Activated gamma-delta T cell (primary cell): ENCODE measurements around the gene REEP6.
"Not testable (repeated sequence)": the region's sequence is repeated elsewhere in the genome, so short reads cannot be mapped to it uniquely, and the experiment has no call there.

ENCODE experiments used
- DNase-seq: peaks from one replicate; lab custom pipeline; 2025; lab: John Stamatoyannopoulos, UW

The REEP6 gene

DNA sequence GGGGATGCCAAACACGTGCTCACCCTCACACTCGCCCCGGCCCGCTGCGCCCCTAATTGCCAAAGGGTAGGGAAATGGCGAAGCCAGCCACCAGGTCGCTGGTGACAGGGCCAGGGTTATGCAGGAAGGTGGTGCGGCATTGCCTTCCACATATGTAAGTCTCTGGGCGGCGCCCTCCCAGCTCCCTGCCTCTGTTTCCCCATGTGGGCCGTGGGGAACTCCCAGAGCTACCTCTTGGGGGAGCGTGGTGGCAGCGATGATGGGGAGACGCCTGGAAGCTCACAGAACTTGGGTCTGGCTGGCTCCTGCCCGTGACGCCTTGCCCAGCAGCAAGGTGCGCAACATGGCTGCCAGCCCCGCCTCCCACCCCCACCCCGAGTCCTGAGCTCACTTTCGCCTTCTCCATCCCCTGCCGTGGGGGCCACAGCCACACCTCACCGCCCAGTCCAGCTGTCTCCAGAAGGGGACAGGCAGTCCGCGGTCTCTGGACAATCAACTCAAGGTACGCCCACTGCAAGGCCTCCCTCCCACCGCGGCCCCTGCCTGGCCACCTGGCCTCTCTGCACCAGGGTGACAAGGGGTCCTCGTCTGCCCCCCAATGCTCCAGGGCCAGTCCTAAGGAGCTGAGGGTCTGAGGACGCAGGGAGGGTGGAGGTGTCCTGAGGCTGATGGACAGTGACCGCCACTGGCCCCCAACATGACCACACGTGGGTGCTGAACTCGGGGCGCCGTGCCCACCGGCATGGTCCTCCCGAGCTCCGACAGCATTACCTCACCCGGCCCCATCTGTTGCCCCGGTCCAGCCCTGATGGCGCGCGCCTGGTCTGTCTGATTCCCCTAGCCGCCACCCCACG lies 18.5 kb upstream of the REEP6 start:
- DNase-seq: no peak

DNA sequence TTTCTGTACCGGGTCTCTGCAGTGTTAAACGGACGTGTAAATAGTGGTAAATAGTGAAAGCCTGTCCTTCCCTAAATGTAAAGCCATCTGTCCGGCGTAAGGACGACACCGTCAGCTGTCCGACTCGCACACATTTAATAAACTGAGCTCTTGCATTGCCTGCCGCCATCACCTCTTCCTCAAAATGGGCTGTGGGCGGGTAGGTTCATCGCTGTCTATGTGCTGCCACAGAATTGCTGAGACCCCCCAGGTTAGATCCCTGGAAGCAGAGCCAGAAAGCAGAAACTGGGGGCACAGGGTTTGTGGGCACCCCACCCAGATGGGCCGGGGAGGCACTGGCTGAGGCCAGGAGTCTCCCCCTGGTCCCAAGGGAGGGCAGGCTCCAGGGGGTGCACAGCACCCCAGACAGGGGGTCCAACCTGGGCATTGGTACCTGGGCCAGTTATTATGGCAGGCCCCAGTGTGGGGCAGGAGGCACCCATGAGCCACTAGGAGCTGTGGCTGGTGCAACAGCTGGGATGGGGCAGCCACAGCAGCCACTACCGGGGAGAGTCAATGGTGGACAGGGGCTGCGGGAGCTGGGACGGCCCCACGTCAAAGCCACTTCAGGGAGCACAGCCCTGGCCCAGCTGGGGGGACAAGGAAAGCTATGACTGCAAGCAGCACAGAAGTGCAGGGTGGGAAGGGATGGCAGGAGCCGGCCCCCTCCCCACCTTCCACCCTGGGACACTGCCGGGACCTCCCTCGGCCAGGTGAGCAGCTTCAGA lies 17.7 kb upstream of the REEP6 start:
- no peak for DNase-seq

DNA sequence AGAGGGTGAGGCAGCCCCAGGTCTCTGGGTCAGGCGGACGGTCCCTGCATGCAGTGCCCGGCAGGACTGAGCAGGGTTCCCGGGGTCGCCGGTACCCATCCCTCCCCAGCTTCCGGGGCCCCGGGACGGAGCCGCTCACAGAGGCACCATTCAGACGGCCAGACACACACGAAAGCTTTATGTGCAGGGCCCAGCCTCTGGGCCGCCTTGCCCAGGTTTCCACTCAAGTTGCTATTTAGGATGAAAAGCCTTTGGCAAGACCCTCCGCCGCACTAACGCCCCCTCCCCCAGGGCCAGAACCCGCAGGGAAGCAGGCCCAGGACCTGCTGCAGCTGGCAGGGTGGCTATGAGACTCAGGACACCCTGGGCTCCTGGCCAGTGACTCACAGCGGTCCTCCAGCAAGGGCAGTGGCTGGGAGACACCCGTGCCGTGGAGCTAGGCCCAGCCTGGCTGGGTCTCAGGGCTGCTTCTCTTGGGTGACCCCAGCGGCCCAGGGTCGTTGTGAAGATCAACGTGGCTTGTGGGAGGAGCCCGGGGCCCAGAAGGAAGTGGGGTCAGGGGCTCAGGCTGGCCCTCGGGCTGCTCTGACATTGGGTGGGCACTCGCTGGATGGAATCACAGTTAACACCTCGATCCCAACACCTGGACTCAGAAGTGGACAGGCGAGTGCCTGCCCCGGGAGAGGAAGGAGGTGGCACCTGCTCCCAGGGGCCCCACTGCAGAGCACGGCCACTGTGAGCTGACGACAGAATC lies 16.8 kb upstream of the REEP6 start:
- no peak for DNase-seq

DNA sequence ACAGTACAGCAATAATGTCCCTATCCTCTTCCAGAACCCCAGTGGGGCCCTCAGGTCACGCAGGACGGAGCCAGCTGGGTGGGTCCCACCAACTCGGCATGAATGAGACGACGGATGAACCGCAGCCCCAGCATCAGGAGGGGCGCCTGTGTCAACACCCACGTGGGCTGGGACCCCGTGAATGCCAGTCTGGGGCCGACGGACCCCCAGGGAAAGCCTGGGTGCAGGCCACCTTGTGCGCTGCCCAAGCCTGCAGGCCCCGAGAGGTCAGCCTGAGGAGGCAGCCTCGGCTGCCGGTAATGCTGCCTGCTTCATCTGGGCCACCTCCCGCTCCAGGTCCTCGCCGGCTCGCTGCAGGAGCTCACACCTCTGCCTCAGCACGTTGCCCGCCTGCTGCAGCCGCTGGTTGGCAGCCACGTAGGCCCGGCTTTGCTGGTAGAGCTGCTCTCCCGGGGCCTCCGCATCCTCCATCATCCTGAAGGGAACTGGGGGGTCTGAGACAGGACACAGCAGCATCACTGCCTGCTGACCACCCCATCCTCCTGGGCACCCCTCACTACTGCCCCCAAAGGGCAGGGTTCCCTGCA lies 16.1 kb upstream of the REEP6 start:
- no peak for DNase-seq

DNA sequence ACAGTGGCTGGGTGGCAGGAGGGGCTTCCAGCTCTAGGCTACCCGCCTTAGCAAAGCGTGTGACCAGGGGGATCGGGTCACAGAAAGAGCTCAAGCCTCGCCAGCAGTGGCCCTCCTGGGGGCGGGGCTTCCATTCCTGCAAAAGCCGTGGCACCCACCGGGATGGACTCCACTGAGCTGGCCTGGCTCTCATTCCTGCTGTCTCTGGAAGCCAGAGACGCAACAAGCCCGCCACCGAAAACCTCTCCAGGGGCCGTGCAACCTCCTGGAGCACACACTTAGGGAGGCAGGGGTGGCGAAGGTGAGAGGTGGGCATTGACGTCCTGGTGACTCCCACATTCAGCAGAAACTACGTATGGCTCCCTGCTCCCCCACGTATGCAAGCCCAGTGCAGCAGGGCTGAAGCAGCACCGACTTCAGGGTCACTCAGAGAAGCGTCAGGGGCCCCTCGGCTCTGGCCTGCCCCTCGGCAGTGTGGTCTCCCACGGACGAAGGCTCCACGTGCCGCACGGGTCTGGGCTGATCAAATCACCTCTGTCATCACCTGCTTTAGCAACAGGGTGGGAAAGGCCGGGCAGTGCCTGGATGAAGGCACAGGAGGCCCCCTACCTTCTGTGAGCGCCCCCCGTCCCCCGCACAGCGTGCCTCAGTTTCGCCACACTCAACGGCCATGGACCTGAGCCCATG lies 15.1 kb upstream of the REEP6 start:
- no peak for DNase-seq

DNA sequence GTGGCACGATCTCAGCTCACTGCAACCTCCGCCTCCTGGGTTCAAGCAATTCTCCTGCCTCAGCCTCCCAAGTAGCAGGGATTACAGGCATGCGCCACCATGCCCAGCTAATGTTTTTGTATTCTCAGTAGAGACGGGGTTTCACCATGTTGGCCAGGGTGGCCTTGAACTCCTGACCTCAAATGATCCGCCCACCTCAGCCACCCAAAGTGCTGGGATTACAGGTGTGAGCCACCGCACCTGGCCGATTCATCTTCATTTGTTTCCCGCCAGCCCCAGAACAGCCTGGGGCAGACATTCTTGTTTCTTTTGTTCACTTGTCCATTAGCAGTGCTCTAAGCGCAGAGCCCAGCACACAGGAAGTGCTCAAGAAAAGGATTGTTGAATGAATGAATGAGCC lies 13.9 kb upstream of the REEP6 start:
- not testable (repeated sequence) for DNase-seq

DNA sequence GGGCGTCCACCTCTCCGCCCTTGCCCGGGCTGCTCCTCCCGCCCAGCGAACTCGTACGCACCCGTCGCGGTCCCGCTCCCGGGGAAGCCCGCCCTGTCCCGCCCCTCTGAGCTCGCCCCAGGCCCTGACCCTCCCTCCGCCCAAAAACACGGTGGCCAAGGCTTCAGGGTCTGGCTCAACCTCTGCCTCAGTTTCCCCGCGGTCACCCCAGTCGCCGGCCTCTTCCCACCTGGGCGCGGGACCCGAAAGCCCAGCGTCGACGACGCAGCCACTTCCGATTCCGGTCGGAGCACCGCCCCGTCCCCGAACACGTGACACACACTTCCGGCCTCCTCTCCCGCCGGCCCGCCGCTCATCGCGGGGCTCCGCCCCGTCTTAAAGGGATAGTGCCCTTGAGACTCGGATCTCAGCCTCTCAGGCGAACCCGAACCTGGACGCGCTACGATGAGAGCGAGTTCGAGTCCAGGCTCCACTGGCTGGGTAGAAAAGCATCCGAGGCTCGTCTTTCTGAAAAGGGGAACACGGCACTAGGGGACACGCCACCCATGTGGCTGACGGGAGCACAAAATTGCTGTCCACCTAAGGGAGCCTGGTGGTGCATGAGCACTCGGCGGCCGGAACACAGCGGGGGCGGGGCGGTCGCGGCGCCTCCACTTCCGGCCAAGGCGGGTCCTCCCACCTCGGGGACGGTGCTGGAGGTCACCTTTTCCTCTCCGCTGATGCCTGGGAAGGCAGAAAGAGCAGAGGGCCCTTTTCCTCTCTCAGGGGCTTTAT lies 11.9 kb upstream of the REEP6 start, which contains the start of gene C19orf25:
Gene C19orf25, minus strand, starts transcription at position 282 of the 774 bp plus-strand sequence. CDS start 312 bp downstream, outside the sequence.
- DNase-seq: peak; percentile 79

DNA sequence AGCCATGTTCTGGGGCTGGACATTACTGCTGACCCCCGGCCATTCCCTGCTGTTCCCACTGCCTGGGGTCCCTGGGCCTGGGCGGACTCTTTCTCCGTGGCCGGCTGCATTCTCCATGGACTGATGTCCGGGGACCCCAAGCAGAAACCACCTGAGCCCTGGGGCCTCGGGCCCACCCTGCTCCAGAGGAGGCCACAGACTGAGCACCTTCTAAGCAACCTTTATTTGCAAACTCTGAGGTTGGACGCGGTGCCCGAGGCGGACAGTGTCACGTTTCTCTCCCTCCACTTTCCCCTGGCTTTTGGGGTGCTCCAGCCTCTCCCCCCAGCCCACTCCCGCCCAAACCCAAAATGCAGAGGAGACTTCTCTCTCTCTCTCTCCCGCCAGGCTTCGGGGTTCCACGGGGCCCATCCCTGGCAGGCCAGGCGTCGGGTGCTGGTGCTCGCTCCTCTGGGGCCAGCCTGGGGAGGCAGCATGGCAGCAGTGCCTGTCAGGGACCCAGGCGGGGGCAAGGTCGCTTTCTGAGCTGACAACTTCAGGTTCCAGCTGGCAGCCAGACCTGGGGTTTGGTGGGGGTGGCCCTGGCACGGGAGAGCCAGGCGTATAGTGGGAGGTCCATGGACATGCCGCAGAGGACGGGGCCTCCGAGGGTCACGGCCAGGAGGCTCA lies 9.6 kb upstream of the REEP6 start:
- no peak for DNase-seq

DNA sequence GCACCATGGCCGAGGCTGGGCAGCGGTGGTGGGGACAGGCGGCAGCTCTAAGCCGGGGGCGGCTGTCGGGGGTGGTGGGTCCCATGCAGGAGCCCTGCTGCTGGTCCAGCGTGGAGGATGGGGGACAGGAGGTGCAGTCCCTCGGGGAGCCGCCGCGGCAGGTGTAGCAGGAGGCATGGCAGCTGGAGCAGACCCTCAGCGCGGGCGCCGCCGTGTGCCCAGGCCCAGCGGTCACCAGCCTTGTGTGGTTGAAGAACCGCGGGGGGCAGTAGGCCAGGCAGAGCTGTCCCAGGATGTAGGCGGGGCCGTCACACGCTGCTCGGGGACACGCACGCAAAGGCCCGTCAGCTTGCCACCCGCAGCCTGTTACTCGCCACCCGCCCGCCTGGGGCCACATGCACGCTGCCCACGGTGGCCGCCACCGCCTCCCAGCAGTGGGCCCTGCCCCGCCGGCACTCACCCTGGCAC lies 9.1 kb upstream of the REEP6 start:
- no peak for DNase-seq

DNA sequence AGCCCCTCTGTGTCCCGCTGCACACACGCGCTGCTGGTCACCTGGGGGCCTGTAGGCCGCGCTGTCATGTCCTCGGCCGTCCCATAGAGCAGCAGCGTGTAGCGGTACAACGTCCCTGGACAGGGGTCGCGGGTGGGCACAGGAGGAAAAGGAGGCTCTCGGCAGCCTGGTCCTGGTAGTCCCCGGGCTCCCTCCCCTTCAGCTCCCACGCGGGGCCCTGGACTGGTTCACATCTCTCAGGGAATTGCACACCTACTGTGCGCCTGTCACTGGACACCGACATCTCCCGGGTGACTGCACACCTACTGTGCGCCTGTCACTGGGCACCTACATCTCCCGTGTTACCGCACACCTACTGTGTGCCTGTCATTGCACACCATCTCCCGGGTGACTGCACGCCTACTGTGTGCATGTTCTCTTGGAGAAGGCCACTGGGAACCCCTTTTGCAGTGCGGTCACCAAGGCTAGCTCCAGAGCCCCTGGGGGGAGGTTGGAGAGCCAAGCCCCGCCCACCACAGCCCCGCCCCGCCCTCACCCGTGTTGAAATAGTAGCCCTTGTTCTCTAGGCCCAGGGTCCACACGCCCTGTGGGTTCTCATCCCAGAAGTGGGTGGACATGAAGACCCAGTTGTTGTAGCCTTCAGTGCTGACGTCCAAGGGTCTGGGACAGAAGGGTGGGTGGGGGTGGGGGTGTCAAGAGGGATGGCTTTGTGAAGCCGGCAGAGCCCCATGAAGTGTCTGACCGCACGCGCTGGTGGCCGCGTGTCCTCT lies 8.4 kb upstream of the REEP6 start:
- no peak for DNase-seq

DNA sequence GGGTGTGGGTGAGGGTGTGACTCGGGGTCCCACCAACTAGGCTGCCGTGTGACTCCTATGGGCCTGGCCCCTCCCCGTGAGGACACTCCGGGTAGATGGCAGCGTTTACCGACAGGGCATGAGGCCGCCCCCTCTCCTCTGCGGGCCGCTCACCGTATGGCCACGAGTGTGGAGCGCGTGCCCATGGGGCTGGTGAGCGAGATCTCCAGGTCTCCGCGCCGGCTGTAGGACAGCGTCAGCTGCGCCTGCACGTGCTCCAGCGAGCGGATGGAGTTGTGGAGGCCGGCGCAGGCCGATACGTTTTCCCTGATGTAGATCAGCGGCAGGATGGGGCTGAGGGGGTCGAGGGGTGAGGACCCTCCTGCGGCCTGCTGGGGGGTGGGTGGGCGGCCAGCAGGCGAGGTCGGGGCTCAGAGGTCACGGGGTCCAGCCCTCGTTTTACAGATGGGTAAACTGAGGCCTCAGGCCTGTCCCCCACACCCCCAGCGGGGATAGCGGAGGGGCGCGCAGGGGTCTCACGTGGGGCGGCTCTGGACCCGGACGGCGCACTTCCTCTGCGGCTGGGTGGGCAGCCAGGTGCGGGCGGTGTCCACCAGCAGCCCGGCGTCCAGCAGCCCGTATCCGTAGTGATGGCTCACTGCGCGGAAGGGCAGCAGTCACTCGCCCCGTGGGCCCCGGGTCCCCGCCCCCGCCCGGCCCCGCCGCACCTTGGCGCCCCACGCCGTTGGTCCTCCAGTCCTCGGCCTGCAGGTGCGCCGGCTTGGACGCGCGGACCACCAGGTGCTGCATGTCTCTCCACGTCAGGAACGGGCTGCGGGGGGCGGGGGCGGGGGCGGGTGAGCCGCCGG lies 7.6 kb upstream of the REEP6 start:
- no peak for DNase-seq

DNA sequence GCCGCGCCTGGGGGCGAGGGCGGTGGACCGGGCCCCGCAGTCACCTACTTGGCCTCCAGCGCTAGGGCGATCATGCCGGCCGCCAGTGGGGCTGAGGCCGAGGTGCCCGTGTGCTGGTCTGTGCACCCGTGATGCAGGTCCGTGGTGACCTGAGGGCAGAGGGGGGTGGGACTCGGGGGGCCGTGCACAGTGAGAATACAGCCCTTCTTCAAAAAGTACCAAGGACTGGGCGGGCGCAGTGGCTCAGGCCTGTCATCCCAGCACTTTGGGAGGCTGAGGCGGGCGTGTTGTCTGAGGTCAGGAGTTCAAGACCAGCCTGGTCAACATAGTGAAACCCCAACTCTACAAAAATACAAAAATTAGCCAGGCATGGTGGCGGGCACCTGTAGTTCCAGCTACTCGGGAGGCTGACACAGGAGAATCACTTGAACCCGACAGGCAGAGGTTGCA lies 7.0 kb upstream of the REEP6 start:
- DNase-seq: no peak

DNA sequence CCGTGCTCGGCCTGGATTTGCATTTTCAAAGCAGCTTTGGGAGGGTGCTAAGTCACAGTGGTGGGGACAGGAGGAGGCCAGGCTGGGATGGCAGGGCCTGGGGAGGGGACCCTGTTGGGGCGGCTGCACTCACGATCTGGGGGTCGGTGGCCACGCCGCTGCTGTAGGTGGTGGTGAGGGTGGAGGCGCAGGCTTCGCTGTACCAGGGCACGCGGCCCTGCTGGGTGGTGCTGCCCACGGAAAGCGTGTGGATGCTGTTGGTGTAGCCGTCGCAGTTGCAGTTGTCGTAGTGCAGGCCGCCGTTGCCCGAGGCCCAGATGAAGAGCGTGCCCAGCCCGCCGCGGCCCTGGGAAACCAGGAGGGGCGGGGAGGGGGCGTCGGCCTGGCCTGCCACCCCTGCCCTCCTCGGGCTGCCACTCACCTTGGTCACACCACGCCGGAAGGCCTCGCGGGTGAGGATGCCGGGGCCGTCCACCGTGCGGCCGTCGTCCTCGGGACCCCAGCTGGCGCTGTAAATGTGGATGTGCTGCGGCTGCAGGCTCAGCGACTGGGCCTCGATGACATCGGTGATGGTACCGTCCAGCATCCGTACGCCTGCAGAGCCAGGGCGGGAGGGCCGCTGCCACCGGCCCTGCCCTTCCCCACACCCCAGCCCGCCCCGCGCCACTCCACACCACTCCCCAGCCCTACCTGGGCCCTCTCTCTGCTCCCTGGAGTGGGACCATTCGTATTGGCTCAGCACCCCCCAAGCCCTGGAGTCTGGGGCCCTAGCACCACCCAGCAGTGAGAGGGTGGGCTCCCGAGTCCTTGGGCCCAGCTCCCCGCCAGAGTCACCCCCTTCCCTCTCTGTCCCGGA lies 4.0 kb upstream of the REEP6 start:
- DNase-seq: no peak

DNA sequence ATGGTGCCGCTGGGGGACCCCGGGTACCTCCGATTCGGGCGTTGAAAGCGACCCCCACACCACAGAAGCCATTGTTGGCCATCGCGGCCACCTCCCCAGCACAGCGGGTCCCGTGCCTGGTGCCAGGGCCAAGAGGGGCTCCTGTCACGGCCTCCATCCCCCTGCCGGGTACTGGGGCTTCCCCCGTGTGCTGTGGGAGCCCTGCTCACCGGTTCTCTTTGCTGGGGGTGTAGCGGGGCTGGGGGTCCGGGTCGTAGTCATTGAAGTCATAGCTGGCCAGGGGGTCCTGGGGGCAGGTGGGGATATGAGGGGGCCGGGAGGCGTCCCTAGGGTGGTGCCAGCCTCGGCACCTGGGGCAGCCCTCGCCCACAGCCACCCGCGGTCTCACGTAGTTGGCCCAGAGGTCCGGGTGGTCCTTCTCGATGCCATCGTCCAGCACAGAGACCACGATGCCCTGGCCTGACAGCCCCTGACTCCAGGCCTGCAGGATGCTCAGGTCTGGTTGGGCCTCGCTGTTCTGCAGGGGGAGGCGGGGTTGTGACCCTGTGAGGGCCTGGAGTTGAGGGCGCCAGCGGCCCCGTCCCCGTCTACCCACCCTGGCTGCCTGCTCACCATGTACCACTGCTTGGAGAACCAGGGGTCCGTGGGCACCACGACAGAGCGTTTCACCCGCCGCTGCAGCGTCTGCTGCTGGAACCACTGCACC lies 3.3 kb upstream of the REEP6 start:
- DNase-seq: no peak

DNA sequence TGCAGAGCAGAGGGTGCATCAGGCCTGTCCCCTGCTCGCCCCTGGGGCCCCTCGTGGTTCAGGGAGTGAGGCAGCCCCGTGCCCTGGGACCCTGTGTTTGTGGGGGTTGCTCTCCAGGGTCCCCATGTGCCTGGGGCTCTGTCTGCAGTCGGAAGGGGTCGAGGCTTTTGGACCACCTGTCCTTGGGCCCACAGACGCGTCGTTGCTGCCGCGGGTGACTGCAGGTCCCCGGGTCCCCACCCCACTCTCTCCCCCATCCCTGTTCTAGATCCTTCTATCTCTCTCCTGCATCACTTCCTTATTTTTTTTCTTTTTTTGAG lies 2.7 kb upstream of the REEP6 start:
- DNase-seq: no peak

DNA sequence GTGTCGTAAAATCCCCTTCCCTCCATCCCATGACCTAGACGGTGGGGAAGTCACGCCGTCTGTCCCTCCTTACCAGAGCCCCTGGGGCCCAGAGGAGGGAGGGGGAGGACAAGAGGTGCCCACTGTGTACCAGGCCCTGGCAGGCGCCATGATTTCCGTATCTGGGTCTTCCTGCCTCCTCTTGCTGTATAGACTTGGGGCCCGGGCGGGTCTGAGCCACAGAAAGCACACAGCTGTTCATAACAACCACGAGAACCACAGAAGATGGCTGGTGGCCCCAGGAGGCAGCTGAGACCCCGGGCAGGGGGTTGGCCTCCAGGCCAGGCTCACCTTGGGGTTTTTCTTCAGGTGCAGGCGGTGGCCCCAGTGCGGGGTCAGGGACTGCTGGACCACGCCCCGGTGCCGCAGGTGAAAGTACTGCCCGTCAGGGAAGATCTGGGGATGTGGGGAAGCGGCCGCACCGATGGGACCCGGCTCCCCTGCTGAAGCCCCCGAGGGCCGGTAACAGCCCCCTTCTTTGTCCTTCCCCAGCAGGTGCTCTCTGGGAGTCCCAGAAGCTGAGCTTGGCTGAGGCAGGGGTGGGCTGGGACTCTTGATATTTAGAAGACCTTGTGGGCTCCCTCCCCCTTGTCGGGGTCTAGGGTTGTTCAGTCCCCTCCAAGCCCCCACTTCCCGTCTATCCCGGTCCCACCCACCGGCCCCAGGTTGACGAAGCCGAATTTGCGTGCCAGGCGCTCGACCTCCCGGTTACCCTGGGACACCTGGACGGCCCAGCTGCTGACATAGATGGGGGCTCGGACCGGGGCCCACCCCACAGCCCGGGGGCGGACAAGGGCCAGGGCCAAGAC lies 1.3 kb upstream of the REEP6 start:
- DNase-seq: no peak
